ENCODE data around the gene APEX2.
"Not testable (repeated sequence)": the region's sequence is repeated elsewhere in the genome, so short reads cannot be mapped to it uniquely, and the experiment has no call there.

APEX2 gene

GRCh38 chrX:54979432-54979831 is 20.7 kb upstream of the APEX2 start:
- no peak overlapping the region for H3K4me3 ChIP-seq (replicated peaks; ENCODE audit: low read depth, low read length)
- DNase-seq (ENCODE audit: extremely low read depth, low read depth), result no peak
- TF ChIP-seq, protein P1, sequence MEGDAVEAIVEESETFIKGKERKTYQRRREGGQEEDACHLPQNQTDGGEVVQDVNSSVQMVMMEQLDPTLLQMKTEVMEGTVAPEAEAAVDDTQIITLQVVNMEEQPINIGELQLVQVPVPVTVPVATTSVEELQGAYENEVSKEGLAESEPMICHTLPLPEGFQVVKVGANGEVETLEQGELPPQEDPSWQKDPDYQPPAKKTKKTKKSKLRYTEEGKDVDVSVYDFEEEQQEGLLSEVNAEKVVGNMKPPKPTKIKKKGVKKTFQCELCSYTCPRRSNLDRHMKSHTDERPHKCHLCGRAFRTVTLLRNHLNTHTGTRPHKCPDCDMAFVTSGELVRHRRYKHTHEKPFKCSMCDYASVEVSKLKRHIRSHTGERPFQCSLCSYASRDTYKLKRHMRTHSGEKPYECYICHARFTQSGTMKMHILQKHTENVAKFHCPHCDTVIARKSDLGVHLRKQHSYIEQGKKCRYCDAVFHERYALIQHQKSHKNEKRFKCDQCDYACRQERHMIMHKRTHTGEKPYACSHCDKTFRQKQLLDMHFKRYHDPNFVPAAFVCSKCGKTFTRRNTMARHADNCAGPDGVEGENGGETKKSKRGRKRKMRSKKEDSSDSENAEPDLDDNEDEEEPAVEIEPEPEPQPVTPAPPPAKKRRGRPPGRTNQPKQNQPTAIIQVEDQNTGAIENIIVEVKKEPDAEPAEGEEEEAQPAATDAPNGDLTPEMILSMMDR (IDR thresholded peaks at IDR 0.05; ENCODE audit: low read depth, low read length, missing control alignments), result no peak

DNA sequence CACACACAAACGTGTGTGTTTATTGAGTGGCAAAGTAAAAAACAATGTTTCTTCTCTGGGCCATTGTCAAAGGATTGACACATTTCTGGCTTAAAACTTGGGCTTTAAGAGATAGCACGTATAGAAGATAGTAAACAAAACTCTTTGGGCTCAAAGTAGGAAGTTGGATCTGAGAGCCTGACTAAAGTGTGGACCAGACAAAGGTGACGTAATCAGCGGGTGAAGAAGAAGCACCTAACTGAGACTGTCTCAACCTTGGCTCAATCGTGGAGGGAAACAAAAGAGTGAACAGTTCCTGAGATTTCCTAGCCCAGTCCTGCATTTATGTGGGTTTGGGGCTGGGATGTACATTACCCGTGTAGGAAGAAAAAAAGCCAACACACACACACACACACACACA is 19.8 kb upstream of the APEX2 start:
- no peak for DNase-seq (ENCODE audit: extremely low read depth, low read depth)
- TF ChIP-seq, protein P1 (IDR thresholded peaks at IDR 0.05; ENCODE audit: low read depth, low read length, missing control alignments), result no peak
- no peak overlapping the region for H3K4me3 ChIP-seq (replicated peaks; ENCODE audit: low read depth, low read length)

DNA sequence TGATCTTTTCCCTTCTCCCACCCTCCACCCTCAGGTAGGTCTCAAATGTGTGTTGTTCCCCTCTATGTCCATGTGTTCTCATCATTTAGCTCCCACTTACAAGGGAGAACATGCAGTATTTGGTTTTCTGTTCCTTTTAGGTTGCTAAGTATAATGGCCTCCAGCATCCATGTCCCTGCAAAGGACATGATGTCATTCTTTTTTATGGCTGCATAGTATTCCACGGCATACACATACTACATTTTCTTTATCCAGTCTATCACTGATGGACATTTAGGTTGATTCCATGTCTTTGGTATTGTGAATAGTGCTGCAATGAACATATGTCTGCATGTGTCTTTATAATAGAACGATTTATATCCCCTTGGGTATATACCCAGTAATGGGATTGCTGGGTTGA is 16.9 kb upstream of the APEX2 start:
- H3K4me3 ChIP-seq (replicated peaks; ENCODE audit: low read depth, low read length); DNase-seq (ENCODE audit: extremely low read depth, low read depth): not testable (repeated sequence)

DNA sequence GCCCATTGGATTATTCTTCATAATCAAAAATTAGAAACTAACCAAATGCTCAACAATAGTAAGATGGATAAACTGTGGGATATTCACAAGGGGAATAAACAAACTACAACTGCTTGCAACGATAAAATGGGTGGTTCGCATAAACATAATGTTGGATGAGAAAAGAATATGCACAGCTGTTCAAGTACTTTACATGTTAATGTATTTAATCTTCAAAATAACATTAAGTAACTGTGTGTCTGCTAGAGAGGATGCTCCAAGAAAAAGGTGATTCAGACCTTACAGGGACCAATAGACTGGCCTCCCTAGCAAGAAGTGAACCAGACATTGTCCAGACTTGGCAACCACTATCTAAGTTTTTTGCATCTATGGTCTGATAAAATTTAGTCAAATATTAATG is 8.5 kb upstream of the APEX2 start:
- H3K4me3 ChIP-seq (replicated peaks; ENCODE audit: low read depth, low read length), result no peak overlapping the region
- DNase-seq (ENCODE audit: extremely low read depth, low read depth), result no peak
- TF ChIP-seq, protein P1 (IDR thresholded peaks at IDR 0.05; ENCODE audit: low read depth, low read length, missing control alignments), result no peak

DNA sequence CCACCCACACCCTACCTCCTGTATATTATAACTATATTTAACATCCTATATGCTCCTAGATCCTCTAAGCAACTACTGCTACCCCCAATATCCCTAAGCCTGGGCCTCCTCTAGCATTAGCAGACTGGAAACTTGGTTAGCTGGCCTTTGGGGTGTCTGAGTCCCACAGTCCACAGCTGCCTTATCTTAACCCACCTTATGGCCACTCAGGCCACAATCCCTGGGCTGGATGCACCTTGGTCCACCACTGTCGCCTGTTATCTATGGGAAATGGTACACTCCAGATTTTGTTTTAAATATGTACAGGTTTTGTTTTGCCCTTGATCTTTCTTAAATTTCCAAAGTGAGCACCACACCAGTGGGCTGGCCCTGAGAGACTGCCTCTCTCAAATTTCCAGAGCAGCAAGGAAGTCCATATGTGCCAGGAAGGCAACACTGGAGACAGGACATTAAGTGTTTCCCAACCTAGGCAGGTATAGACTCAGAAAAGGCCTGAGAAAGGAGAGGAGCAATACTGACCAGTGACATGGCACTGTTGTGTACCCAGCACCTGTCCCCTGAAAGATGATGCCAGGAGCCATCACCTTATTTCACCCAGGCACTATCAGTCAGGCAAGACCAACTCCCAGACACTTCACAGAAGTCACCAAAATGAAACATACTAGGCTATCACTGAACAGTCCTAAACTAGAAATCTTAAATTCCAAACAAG is 7.1 kb upstream of the APEX2 start:
- TF ChIP-seq, protein P1 (IDR thresholded peaks at IDR 0.05; ENCODE audit: low read depth, low read length, missing control alignments), result no peak
- no peak for DNase-seq (ENCODE audit: extremely low read depth, low read depth)
- no peak overlapping the region for H3K4me3 ChIP-seq (replicated peaks; ENCODE audit: low read depth, low read length)

DNA sequence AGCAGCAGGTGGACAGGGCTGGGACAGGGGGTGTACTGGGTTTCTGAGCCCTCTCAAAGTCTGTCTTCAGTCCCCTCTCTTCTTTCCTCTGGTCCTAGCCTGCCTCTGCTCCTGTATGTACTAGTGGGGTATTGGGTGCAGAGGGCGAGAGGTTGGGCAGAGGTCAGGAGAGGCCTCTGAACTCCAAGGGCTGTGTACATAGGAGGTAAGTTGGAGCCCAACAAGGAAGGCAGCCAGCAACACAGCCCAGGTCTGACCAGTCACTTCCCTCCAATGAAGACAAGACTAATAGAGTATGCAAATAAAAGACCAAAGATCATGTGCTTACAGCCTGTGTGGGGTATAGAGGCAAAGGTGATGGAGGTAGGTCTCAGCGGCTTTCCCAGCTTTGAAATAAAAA is 6.1 kb upstream of the APEX2 start, which contains the start of gene PFKFB1:
PFKFB1 (minus strand) TSS at position 90 of the 400 bp plus-strand sequence. CDS start 181 bp downstream, outside the sequence.
- no peak within 1 kb of the TSS for H3K4me3 ChIP-seq (replicated peaks; ENCODE audit: low read depth, low read length)
- no peak for DNase-seq (ENCODE audit: extremely low read depth, low read depth)
- TF ChIP-seq, protein P1 (IDR thresholded peaks at IDR 0.05; ENCODE audit: low read depth, low read length, missing control alignments), result no peak

GRCh38 chrX:54994668-54995351 is 5.4 kb upstream of the APEX2 start:
- TF ChIP-seq, protein P1 (IDR thresholded peaks at IDR 0.05; ENCODE audit: low read depth, low read length, missing control alignments), result no peak
- H3K4me3 ChIP-seq (replicated peaks; ENCODE audit: low read depth, low read length), result no peak overlapping the region
- no peak for DNase-seq (ENCODE audit: extremely low read depth, low read depth)
